ENCODE results near the gene PLCG2.
A peak's percentile ranks its signal among the peaks of the same experiment; 100 is the strongest.
"Not testable (repeated sequence)": the region's sequence is repeated elsewhere in the genome, so short reads cannot be mapped to it uniquely, and the experiment has no call there.

The PLCG2 gene

DNA sequence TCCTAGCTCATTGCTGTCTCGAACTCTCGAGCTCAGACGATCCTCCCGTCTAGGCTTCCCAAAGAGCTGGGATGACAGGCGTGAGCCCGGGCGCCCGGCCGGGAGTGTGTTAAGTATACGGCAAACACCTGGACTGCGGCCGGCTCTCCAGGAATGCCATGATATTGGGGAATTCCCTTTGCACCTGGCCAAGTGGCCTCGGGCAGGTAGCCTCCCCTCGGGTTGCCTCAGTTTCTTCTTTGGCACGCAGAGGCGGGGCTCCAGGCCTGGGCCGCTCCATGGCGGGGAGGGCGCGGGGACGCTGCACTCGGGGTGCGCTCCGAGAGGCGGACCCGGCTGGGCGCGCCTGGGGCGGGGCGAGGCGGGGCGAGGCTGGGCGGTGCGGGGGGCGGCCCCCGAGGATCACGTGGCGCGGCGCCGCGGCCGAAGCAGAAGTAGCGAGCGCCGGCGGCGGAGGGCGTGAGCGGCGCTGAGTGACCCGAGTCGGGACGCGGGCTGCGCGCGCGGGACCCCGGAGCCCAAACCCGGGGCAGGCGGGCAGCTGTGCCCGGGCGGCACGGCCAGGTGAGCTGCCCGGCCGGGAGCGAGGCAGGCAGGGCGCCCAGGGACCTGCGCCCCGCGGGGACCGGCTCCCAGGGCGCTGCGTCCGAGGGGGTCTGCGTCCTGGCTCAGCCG, at the start of gene PLCG2:
PLCG2 (plus strand) TSS at position 431 of the 675 bp plus-strand sequence. CDS start 6,699 bp downstream, outside the sequence.
- peak; percentile 78 for DNase-seq (ENCODE audit: low read depth)

DNA sequence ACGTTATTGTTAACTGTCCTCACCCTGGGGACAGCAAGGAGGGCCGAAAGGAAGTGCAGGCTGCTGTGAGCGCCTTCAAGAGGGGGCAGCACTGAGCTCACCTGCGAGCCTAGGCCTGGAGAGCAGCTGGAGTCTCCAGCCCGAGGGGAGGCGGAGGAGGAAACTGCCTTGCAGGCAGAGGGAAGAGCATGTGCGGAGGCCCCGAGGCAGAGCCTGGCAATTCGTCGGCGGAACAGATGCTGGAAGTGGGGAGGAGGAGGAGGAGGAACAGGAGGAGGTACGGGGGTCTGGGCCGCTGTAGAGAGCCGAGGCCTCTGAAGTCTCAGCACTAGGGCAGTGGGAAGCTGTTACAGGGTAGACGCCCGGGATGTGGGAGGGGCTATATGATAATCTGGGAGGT, 49.6 kb upstream of the PLCG2 start:
- no peak for DNase-seq (ENCODE audit: low read depth)

DNA sequence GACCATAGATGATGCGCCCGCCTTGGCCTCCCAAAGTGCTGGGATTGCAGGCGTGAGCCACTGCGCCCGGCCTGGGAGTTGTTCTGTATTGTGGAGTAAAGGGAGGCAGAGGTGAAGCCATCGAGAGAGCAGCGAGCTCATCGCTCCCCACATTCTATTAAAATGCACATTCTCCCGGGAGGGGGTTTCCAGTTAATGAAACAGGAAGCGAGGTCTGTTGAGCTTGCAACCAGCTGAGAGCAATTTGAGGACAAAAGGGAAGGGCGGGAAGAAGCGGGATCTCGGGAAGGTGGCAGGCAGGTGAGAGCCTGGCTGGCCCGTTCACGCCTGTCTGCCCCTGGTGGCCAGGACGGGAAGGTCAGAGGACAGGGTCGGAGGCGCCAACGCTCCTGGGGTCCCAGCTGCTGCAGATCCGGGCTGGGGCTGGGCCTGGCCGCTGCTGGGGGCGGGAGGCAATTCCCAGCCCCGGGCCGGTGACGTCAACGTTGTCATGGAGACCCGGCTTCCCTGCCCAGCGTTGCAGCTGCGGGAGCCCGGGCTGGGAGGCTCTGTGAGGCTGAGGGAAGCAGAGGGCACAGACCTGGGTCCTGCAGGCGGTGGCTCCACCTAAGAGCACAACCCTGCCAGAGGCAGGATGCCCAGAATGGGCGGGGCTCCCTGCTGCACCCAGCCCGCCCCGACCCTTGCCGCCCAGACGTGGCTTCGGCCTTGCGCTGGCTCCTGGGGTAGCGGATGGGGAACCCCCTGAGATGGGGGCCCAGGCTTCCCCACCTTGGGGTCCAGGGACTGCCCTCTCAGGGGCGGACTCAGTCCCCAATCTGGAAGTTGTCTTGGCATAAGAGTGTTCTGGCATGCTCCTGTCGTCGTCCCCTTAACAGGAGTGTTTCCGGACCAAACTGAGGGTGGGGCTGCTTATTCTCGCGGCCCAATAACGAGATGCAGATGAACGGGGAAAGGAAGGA, 48.7 kb upstream of the PLCG2 start:
- DNase-seq (ENCODE audit: low read depth): peak; percentile 80

DNA sequence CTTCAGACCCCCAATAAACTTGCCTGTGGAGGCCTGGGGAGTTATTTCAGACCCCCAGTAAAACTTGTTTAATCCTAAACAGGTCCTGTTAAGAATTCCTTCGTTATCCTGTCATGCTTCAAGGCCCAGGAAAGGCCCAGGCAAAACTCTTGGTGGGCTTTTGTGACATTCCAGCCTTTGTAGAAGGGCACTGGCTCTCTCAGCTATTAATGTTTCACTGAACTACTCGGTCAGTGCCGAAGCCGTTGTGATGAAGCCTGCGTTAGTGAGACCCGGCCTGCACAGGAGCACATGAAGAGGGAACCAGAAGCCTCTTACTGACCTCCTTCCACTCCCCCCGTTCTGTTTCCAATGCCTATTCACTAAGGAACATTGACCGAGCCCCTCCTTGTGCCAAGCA, 47.4 kb upstream of the PLCG2 start:
- DNase-seq (ENCODE audit: low read depth): no peak

DNA sequence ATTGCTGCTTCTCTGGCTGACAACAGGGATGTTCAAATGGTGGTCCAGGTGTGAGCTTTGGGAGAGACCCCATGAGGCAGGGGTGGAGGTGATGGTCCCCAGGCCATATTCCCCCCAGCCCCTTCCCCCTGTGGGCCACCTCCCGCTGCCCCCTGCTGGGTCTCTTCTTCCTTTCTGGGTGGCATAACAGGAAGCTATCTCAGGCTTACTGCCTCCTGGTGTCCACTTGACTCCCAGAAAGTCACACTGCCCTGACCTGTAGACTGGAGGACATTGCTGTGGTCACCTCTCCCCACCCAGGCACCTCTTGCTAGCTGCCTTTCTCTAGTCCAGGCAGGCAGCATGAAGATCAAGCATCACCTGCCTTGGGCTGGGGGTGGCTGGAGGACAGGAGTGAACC, 46.4 kb upstream of the PLCG2 start:
- no peak for DNase-seq (ENCODE audit: low read depth)

DNA sequence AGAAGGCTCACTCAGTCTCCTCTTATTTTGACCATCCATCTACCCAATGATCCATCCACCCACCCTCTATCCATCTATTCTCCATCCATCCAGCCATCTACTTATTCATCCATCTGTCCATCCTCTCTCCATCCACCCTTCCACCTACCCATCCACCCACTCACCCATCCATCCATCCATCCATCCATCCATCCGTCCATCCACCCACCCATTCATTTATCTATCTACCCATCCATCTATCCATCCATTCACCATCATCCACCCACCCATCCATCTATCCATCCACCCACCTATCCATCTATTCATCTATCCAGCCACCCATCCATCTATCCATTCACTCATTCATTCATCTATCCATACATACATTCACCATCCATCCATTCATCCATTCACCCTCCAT, 45.8 kb upstream of the PLCG2 start:
- DNase-seq (ENCODE audit: low read depth): no peak

DNA sequence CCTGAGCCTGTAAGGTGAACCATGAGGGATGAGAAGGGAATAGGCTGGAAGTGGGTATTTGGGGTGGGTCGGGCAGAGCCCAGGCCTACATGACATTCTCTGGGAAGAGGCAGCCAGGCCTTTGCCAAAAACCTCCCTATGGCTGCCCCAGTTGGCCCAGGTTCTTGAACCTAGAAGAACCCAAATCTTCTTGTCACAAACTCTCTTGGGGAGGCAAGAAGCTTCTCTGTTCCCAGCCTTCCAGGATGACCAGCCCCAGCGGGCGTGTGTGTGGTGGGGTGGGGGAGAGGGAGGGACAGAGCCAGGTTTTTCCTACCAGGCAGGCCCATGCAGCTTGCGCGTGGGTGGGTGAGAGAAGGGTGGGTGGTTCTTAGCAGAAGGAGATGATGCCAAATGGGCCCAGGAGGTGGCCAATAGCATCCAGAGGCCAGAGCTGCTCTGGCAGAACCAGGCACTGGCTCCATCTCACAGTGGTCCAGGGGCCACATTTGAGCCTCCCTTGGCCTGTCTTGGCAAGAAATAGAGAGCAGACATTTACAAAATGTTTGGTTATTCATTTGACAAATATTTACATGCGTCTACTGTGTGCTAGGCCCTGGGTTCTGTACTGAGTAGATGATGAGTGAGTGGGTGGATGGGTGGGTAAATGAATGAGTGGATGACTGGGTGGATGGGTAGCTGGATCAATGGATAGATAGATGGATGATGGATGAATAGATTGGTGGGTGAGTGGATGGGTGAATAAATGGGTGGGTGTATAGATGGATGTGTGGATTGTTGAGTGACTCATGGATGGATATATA, 44.3 kb upstream of the PLCG2 start:
- DNase-seq (ENCODE audit: low read depth): no peak

GRCh38 chr16:81737885-81738536, 41.1 kb upstream of the PLCG2 start:
- DNase-seq (ENCODE audit: low read depth): peak; percentile 80

DNA sequence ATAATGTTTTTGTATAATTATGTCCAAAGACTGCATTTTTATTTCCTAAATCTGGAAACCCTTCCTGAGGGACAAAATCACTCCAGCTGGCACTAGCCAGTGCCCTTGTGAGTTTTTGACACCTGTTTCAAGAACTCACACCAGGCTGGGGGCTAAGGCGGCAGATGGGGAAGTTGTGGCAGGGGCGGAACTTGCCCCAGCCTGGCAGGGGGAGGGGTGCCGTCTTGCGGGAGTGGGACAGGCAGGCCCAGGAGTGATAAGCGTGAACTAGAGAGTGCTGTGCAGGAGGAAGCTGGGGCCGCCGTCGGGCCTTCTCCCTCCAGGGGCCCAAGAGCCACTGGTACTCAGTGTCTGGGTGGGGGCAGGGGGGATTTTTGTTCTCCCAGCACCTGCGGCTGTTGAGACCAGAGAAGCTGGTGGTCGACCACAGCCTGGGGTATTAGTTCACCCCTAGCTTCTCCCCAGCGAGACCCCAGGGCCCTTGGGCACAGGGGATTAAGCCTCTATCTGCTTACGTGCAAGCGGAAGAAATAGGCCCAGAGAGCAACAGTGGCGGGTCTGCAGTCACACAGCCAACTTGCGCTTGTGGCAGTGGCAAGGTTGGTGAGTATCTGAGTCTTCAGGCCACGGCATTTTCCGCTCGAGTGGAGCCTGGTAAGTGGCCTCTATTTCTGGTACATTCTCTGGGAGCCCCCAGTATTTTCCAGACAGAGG, 40.2 kb upstream of the PLCG2 start:
- DNase-seq (ENCODE audit: low read depth): no peak

DNA sequence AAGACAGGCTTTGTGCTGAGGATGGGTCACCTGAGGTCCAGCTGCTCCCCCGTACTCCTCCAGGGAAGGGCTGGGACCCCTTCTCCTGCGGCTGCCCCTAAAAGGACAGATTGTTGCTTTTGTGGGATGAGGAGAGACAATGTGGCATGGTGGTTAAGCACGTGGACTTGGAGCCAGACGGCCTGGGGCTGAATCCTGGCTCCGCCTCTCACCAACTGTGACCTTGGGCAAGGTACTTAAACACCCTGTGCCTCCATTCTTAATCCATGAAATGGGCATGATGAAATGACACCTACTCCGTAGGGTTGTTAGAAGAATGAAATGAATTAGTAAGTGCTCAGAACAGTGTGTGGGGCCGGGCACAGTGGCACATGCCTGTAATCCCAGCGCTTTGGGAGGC, 39.6 kb upstream of the PLCG2 start:
- DNase-seq (ENCODE audit: low read depth): no peak

DNA sequence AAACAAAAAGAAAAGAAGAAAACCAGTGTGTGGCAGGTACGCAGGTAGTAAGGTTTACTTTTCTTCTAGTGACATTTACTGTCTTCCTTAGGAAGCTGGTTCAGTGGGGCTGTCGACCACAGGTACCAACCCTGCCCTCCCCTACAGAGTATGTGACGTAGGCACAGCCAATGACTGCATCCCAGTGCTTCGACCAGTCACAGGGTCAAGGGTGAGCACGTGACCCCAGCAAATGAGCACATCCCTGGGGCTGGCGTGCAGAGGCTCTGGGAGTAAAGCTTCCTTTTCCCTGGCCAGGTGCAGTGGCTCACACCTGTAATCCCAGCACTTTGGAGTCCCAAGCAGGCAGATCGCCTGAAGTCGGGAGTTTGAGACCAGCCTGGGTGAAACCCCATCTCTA, 38.9 kb upstream of the PLCG2 start:
- DNase-seq (ENCODE audit: low read depth): no peak

DNA sequence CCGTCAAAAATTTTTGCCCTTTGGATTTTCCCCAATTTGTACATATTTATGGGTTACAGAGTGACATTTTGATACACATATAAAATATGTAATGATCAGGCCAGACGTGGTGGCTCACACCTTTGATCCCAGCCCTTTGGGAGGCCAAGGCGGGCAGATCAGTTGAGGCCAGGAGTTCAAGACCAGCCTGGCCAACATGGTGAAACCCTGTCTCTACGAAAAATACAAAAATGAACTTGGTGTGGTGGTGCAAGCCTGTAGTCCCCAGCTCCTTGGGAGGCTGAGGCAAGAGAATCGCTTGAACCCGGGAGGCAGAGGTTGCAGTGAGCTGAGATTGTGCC, 37.7 kb upstream of the PLCG2 start:
- DNase-seq (ENCODE audit: low read depth): not testable (repeated sequence)

DNA sequence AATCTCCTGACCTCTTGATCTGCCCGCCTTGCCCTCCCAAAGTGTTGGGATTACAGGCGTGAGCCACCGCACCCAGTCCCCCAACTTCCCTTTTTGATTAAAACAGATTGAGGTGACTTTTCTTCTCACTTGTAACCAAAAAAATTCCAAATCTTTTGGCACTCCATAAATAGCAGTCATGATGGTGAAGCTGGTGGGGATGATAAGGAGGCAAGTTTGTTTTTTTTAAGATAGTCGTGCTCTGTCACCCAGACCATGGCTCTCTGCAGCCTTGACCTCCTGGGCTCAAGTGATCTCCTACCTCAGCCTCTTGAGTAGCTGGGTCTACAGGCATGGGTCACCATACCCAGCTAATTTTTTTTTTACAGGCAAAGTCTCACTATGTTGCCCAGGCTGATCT, 34.7 kb upstream of the PLCG2 start:
- no peak for DNase-seq (ENCODE audit: low read depth)

- DNase-seq (ENCODE audit: low read depth): no peak
Measured at GRCh38 chr16:81744911-81745310, 34.2 kb upstream of the PLCG2 start.

DNA sequence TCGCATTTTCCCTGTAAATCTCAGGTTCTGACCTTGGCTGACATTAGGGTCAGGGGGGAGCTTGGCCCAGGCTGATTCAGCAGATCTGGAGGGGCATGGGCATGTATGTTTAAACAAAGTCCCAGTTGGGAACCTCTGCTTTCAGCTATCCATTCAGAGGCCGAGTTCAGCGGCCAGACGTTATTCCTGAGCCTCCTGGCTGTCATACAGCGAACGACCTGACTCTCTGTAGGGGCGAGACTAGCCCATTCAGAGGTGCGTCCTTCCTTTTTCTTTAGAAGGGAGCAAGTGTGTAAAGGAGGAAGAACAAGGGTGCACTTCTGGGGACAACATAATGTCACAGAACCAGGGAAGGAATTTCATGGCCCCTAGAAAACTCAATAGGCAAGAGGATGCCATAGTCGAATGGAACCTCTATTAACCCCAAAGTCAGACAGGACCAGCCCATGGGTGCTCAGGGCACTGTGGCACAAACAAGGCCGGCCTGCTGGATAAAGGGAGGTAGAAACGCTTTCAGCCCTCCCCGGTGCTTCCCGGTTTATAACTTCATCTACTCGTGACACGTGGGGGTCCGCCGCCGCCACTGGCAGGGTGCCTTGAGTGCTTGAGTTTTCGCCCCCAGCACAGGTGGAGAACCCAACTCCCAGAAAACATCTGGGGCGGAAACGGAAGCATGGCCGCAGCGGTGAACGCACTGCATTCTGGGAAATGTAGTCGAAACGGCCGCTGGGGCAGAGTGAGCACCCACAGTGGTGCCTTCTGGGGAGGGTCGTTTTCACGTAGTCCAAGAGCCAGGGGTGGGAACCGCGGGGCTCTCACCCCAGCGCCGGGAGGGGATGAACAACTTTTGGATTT, 33.2 kb upstream of the PLCG2 start:
- peak; percentile 70 for DNase-seq (ENCODE audit: low read depth)

GRCh38 chr16:81746566-81746965, 32.5 kb upstream of the PLCG2 start:
- no peak for DNase-seq (ENCODE audit: low read depth)

- DNase-seq (ENCODE audit: low read depth): no peak
Measured at GRCh38 chr16:81748476-81749198, 30.5 kb upstream of the PLCG2 start.

DNA sequence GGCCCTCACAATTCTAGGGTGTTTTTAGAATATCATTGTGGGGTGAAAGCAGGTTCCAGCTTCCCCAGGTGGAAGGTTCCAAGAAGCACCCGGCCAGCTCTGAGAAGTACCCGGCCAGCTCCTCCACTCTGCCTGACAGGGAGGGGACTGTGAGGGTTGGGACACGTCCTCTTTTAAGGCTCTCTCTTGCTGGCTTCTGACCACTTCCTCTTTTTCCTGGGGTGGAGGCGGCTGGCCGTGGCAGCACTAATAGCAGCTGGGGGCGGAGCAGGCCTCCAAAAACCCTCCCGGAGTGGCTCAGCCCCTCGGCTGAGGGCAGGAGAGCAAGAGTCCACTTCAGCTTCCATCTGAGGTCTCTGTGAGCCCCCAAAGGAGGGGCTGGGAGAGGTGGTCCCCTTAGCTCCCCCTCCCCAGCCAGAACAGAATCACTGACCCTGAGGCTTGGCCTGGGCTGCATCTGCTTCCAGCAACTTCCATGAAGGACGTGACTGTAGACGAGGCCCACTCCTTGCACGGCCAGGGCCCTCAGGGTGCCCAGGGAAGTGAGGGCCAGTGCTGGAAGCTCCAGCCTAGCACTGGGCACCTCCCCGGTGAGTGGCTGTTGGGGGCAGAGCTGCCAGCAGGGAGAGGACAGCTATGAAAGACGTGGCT, 26.7 kb upstream of the PLCG2 start:
- peak; percentile 23 for DNase-seq (ENCODE audit: low read depth)

DNA sequence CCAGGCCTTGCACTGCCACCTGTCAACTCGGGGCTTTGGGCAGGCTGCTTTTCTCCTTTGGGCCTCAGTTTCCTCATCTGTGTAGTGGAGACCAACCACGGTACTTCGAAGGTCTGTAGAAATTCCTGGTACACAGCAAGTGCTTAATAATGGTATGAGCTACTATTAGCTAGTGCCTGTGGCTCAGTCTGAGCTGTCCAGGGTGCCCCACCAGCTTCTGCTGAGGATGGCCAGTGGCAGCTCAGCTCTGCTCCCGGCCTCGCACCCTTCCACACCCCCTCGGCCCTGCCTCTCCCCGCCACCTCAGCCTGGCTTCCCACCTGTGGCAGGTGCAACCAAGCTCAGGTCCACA, 26.2 kb upstream of the PLCG2 start:
- DNase-seq (ENCODE audit: low read depth): no peak
